Caco-2 (cell line): Measurements from ENCODE around the gene H1-8. TPM values are rescaled to one million over a fixed set of nuclear protein-coding genes. Genes with fewer than 3 reads are reported as not detected.

Source experiments
- BruUV-seq: library from RNA; stranded (reverse); fragments of 400-500 nt; replicated peaks from 2 replicates; lab custom pipeline; 2021; lab: Mats Ljungman, UMichigan
- CTCF ChIA-PET: fragments of 300-600 bp; sonication (Branson Sonifier 250); formaldehyde crosslinking; loops from one replicate; lab custom pipeline; 2022; ENCODE audit warnings: antibody characterized with exemption; lab: Charles Lee
- POLR2A ChIA-PET: fragments of 300-600 bp; sonication (Branson Sonifier 250); formaldehyde crosslinking; loops from one replicate; lab custom pipeline; 2022; ENCODE audit warnings: antibody characterized with exemption; lab: Charles Lee
- DNase-seq, 2 experiments: peaks; one replicate each; pipeline versions ENCODE4 v3.0.0 to v3.0.0-alpha.2; 2020 to 2022
- H3K27me3 ChIP-seq: replicated peaks from 2 replicates; pipeline ENCODE4 v1.6.0; 2011; ENCODE audit warnings: low read length; ENCODE audit not compliant: control insufficient read depth, insufficient read depth
- H3K36me3 ChIP-seq: 2 replicates; pipeline ENCODE4 v1.5.1; 2011; ENCODE audit warnings: low read length; ENCODE audit not compliant: control insufficient read depth, insufficient read depth
- H3K4me1 ChIP-seq: fragments of 250-450 bp; sonication (Bioruptor Pico); 2 replicates; pipeline ENCODE4 v1.5.1; 2020; ENCODE audit warnings: mild to moderate bottlenecking
- H3K4me3 ChIP-seq: 2 replicates; pipeline ENCODE4 v1.5.1; 2011; ENCODE audit warnings: low read depth, mild to moderate bottlenecking, control low read depth, low read length
- H3K9me3 ChIP-seq: fragments of 250-450 bp; sonication (Bioruptor Pico); 2 replicates; pipeline ENCODE4 v1.5.1; 2020; ENCODE audit warnings: mild to moderate bottlenecking, moderate library complexity
- H3K27ac Mint-ChIP-seq: one replicate; pipeline ENCODE4 v1.8.0; 2022; ENCODE audit warnings: mixed read lengths; ENCODE audit not compliant: unreplicated experiment
- H3K27me3 Mint-ChIP-seq: one replicate; pipeline ENCODE4 v1.8.0; 2022; ENCODE audit warnings: mixed read lengths; ENCODE audit not compliant: insufficient read depth, unreplicated experiment
- H3K36me3 Mint-ChIP-seq: one replicate; pipeline ENCODE4 v1.8.0; 2022; ENCODE audit warnings: mild to moderate bottlenecking, mixed read lengths; ENCODE audit not compliant: insufficient read depth, unreplicated experiment
- H3K4me1 Mint-ChIP-seq: one replicate; pipeline ENCODE4 v1.8.0; 2022; ENCODE audit warnings: low read depth, mixed read lengths; ENCODE audit not compliant: unreplicated experiment
- H3K4me3 Mint-ChIP-seq: one replicate; pipeline ENCODE4 v1.8.0; 2022; ENCODE audit warnings: mild to moderate bottlenecking, moderate library complexity, mixed read lengths; ENCODE audit not compliant: unreplicated experiment
- H3K9me3 Mint-ChIP-seq: one replicate; pipeline ENCODE4 v1.8.0; 2022; ENCODE audit warnings: mixed read lengths; ENCODE audit not compliant: unreplicated experiment
- intact Hi-C: fragments of 100-400 bp; cut with micrococcal nuclease; formaldehyde crosslinking; loops from one replicate; pipeline ENCODE4 v1.10.0; 2022; ENCODE audit not compliant: unreplicated experiment
- total RNA-seq: library from RNA; stranded (reverse); gene quantifications from 2 replicates; pipeline ENCODE4 v1.2.3, GENCODE V29; 2022
- TF ChIP-seq, protein P1 (sequence below), 2 experiments: fragments of 200-600 bp in 1 of 2; IDR thresholded peaks; 1 replicate in 1 of 2; 2 replicates in 1 of 2; pipeline versions ENCODE4 v1.5.1 to v1.8.0; 2011 to 2022; ENCODE audit warnings: antibody characterized with exemption in 1 of 2, control low read depth in 1 of 2, inconsistent platforms in 1 of 2, low read depth in 1 of 2, low read length in 1 of 2, mild to moderate bottlenecking in 1 of 2, moderate library complexity in 1 of 2; ENCODE audit not compliant: insufficient read depth in 1 of 2, severe bottlenecking in 1 of 2, unreplicated experiment in 1 of 2

H1-8 gene
- total RNA-seq, 1 experiment from 2014 or later: not detected

GRCh38 chr3:129587566-129588210 lies 44.7 kb downstream of the H1-8 start:
- DNase-seq: no peak
- Histone ChIP-seq H3K27me3 (no peaks in the 10 kb centered on the region), H3K4me1 (no peaks in the 10 kb centered on the region), H3K4me3 (no peak overlapping the region), H3K36me3 (no peaks in the 10 kb centered on the region), H3K9me3 (no peaks in the 10 kb centered on the region)
- POLR2A ChIA-PET: interaction anchor here (0.6 kb wide), 1 partner anchor 86 kb away, joined by 3 read pairs; no protein-coding TSS in a partner anchor
- no TSS peak for BruUV-seq
- CTCF ChIA-PET: no interaction called here
- no peak overlapping the region for H3K27ac Mint-ChIP-seq
- no peak overlapping the region for H3K4me3 Mint-ChIP-seq
- H3K27me3 Mint-ChIP-seq: no peaks in the 10 kb centered on the region
- intact Hi-C loops: no loop called here
- no peaks in the 10 kb centered on the region for H3K36me3 Mint-ChIP-seq
- no peaks in the 10 kb centered on the region for H3K9me3 Mint-ChIP-seq
- H3K4me1 Mint-ChIP-seq: no peaks in the 10 kb centered on the region
- TF ChIP-seq, protein P1, sequence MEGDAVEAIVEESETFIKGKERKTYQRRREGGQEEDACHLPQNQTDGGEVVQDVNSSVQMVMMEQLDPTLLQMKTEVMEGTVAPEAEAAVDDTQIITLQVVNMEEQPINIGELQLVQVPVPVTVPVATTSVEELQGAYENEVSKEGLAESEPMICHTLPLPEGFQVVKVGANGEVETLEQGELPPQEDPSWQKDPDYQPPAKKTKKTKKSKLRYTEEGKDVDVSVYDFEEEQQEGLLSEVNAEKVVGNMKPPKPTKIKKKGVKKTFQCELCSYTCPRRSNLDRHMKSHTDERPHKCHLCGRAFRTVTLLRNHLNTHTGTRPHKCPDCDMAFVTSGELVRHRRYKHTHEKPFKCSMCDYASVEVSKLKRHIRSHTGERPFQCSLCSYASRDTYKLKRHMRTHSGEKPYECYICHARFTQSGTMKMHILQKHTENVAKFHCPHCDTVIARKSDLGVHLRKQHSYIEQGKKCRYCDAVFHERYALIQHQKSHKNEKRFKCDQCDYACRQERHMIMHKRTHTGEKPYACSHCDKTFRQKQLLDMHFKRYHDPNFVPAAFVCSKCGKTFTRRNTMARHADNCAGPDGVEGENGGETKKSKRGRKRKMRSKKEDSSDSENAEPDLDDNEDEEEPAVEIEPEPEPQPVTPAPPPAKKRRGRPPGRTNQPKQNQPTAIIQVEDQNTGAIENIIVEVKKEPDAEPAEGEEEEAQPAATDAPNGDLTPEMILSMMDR (IDR thresholded peaks at IDR 0.05; ENCODE audit: insufficient read depth in 1 of 2, low read depth in 1 of 2, low read length in 1 of 2, severe bottlenecking in 1 of 2, unreplicated experiment in 1 of 2): no peak

GRCh38 chr3:129590215-129590614 lies 47.2 kb downstream of the H1-8 start:
- no peak overlapping the region for H3K4me3 Mint-ChIP-seq
- H3K27me3 ChIP-seq: no peaks in the 10 kb centered on the region
- POLR2A ChIA-PET: no interaction called here
- intact Hi-C loops: no loop called here
- no peaks in the 10 kb centered on the region for H3K9me3 Mint-ChIP-seq
- H3K36me3 ChIP-seq: no peaks in the 10 kb centered on the region
- DNase-seq: no peak
- no peak overlapping the region for H3K27ac Mint-ChIP-seq
- BruUV-seq: no TSS peak
- H3K36me3 Mint-ChIP-seq: no peaks in the 10 kb centered on the region
- CTCF ChIA-PET: no interaction called here
- TF ChIP-seq, protein P1 (IDR thresholded peaks at IDR 0.05; ENCODE audit: insufficient read depth in 1 of 2, low read depth in 1 of 2, low read length in 1 of 2, severe bottlenecking in 1 of 2, unreplicated experiment in 1 of 2): no peak
- no peaks in the 10 kb centered on the region for H3K27me3 Mint-ChIP-seq
- no peaks in the 10 kb centered on the region for H3K9me3 ChIP-seq
- no peaks in the 10 kb centered on the region for H3K4me1 Mint-ChIP-seq
- H3K4me3 ChIP-seq: no peak overlapping the region
- H3K4me1 ChIP-seq: no peaks in the 10 kb centered on the region

- Mint-ChIP-seq H3K27me3 (no peaks in the 10 kb centered on the region), H3K4me3 (no peak overlapping the region), H3K36me3 (no peaks in the 10 kb centered on the region), H3K27ac (no peak overlapping the region), H3K4me1 (no peaks in the 10 kb centered on the region), H3K9me3 (no peaks in the 10 kb centered on the region)
- TF ChIP-seq, protein P1 (IDR thresholded peaks at IDR 0.05; ENCODE audit: insufficient read depth in 1 of 2, low read depth in 1 of 2, low read length in 1 of 2, severe bottlenecking in 1 of 2, unreplicated experiment in 1 of 2): no peak
- Histone ChIP-seq H3K4me1 (peaks cover 7% of the 10 kb centered on the region; the same call in 1 of the 2 replicates), H3K36me3 (no peaks in the 10 kb centered on the region), H3K9me3 (no peaks in the 10 kb centered on the region), H3K27me3 (no peaks in the 10 kb centered on the region), H3K4me3 (no peak overlapping the region)
- no TSS peak for BruUV-seq
- ChIA-PET CTCF (no interaction called here), POLR2A (no interaction called here)
- DNase-seq: no peak
- intact Hi-C loops: no loop called here
Measured at GRCh38 chr3:129591932-129592331, 49.0 kb downstream of the H1-8 start.
